Peyer's patch (tissue), 4 donors: ENCODE results near the gene SPG7.

Source experiments
- POLR2A ChIP-seq, 2 donors: fragments of 450-650 bp; IDR thresholded peaks; one replicate each; pipeline ENCODE4 v1.5.1; 2017; ENCODE audit warnings: antibody characterized with exemption in 2 of 2, mild to moderate bottlenecking in 2 of 2, moderate library complexity in 2 of 2
- TF ChIP-seq, protein P1 (sequence below), 6 experiments: fragments of 450-650 bp in 4 of 6; fragments of 200-600 bp in 2 of 6; sonication (generic) in 1 of 6; IDR thresholded peaks; one replicate each; pipeline ENCODE4 v1.5.1; 2017 to 2019; ENCODE audit warnings: antibody characterized with exemption in 6 of 6, mild to moderate bottlenecking in 3 of 6, moderate library complexity in 1 of 6

DNA sequence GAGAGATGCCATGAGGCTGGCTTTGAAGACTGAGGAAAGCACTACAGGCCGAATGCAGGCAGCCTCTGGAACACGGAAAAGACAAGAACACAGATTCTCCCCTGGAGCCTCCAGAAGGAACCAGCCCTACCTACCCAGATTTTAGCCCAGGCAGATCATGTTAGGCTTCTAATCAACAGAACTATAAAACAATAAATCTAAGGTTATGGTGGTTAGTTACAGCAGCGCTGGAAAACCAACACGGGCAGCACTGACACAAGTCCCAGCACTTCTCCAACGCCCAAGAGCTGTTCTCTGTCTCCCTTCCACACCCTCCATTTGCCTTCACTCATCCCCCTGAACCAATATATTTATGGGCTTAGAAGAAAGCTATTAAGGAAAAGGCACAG lies 25.4 kb upstream of the SPG7 start:
- TF ChIP-seq, protein P1, sequence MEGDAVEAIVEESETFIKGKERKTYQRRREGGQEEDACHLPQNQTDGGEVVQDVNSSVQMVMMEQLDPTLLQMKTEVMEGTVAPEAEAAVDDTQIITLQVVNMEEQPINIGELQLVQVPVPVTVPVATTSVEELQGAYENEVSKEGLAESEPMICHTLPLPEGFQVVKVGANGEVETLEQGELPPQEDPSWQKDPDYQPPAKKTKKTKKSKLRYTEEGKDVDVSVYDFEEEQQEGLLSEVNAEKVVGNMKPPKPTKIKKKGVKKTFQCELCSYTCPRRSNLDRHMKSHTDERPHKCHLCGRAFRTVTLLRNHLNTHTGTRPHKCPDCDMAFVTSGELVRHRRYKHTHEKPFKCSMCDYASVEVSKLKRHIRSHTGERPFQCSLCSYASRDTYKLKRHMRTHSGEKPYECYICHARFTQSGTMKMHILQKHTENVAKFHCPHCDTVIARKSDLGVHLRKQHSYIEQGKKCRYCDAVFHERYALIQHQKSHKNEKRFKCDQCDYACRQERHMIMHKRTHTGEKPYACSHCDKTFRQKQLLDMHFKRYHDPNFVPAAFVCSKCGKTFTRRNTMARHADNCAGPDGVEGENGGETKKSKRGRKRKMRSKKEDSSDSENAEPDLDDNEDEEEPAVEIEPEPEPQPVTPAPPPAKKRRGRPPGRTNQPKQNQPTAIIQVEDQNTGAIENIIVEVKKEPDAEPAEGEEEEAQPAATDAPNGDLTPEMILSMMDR (IDR thresholded peaks at IDR 0.05), result no peak
- TF ChIP-seq POLR2A (IDR thresholded peaks at IDR 0.05), result no peak
